Measurements from ENCODE around the gene CDH4. TPM values are rescaled to one million over a fixed set of nuclear protein-coding genes. Genes with fewer than 3 reads are reported as not detected.

CDH4 gene
- total RNA-seq, 1 experiment from 2014 or later, result 0.12 TPM

- no peak for DNase-seq (ENCODE audit: low read depth)
These were observed 283.0 kb downstream of the CDH4 start for GRCh38 chr20:61535091-61535490.

- DNase-seq (ENCODE audit: low read depth), result no peak
These were observed 283.5 kb downstream of the CDH4 start for GRCh38 chr20:61535536-61535935.

- no peak for DNase-seq (ENCODE audit: low read depth)
These were observed 283.9 kb downstream of the CDH4 start for GRCh38 chr20:61535956-61536355.

GRCh38 chr20:61536671-61537070, 284.6 kb downstream of the CDH4 start:
- no peak for DNase-seq (ENCODE audit: low read depth)

- no peak for DNase-seq (ENCODE audit: low read depth)
These were observed 285.4 kb downstream of the CDH4 start for GRCh38 chr20:61537239-61538182.

- DNase-seq (ENCODE audit: low read depth), result no peak
These were observed 286.3 kb downstream of the CDH4 start for GRCh38 chr20:61538183-61538942.

GRCh38 chr20:61538943-61539265, 286.8 kb downstream of the CDH4 start:
- DNase-seq (ENCODE audit: low read depth), result no peak

GRCh38 chr20:61539706-61540360, 287.8 kb downstream of the CDH4 start:
- no peak for DNase-seq (ENCODE audit: low read depth)

- DNase-seq (ENCODE audit: low read depth), result no peak
These were observed 289.5 kb downstream of the CDH4 start for GRCh38 chr20:61541537-61541936.

GRCh38 chr20:61543086-61543485, 291.0 kb downstream of the CDH4 start:
- no peak for DNase-seq (ENCODE audit: low read depth)

GRCh38 chr20:61543931-61544745, 292.1 kb downstream of the CDH4 start:
- no peak for DNase-seq (ENCODE audit: low read depth)

- no peak for DNase-seq (ENCODE audit: low read depth)
These were observed 293.1 kb downstream of the CDH4 start for GRCh38 chr20:61544910-61545889.

- DNase-seq (ENCODE audit: low read depth), result no peak
These were observed 294.6 kb downstream of the CDH4 start for GRCh38 chr20:61546641-61547040.

GRCh38 chr20:61548069-61548468, 296.0 kb downstream of the CDH4 start:
- DNase-seq (ENCODE audit: low read depth), result no peak

GRCh38 chr20:61549865-61550264, 297.8 kb downstream of the CDH4 start:
- no peak for DNase-seq (ENCODE audit: low read depth)

- no peak for DNase-seq (ENCODE audit: low read depth)
These were observed 299.3 kb downstream of the CDH4 start for GRCh38 chr20:61551401-61551800.

GRCh38 chr20:61554617-61555016, 302.6 kb downstream of the CDH4 start:
- DNase-seq (ENCODE audit: low read depth), result no peak

GRCh38 chr20:61555566-61555965, 303.5 kb downstream of the CDH4 start:
- no peak for DNase-seq (ENCODE audit: low read depth)

GRCh38 chr20:61556111-61556510, 304.1 kb downstream of the CDH4 start:
- DNase-seq (ENCODE audit: low read depth), result peak; percentile 78

- no peak for DNase-seq (ENCODE audit: low read depth)
These were observed 304.6 kb downstream of the CDH4 start for GRCh38 chr20:61556673-61557072.

All from RPMI7951 (cell line).